ENCODE data around the gene INSL3. TPM values are rescaled to one million over a fixed set of nuclear protein-coding genes. Genes with fewer than 3 reads are reported as not detected.
A peak's percentile ranks its signal among the peaks of the same experiment; 100 is the strongest.

The INSL3 gene
- 0.81 TPM for total RNA-seq

GRCh38 chr19:17821190-17821589 lies at the start of gene INSL3:
INSL3 (minus strand) TSS chr19:17821519; CDS start chr19:17821506, 13 bp downstream.
- no peak for DNase-seq (ENCODE audit: low read depth in 2 of 3, low spot score in 2 of 3)

- DNase-seq (ENCODE audit: low read depth in 2 of 3, low spot score in 2 of 3), result no peak
Measured at GRCh38 chr19:17869114-17869608, 47.8 kb upstream of the INSL3 start.

- DNase-seq (ENCODE audit: low read depth in 2 of 3, low spot score in 2 of 3), result no peak
Measured at GRCh38 chr19:17868669-17869068, 47.4 kb upstream of the INSL3 start.

GRCh38 chr19:17866964-17867486 lies 45.7 kb upstream of the INSL3 start:
- DNase-seq (ENCODE audit: low read depth in 2 of 3, low spot score in 2 of 3), result no peak

- DNase-seq (ENCODE audit: low read depth in 2 of 3, low spot score in 2 of 3), result no peak
Measured at GRCh38 chr19:17866312-17866963, 45.1 kb upstream of the INSL3 start.

GRCh38 chr19:17865364-17866311 lies 44.3 kb upstream of the INSL3 start:
- DNase-seq (ENCODE audit: low read depth in 2 of 3, low spot score in 2 of 3), result no peak

- DNase-seq (ENCODE audit: low read depth in 2 of 3, low spot score in 2 of 3), result no peak
Measured at GRCh38 chr19:17863520-17864182, 42.3 kb upstream of the INSL3 start.

GRCh38 chr19:17862711-17863519 lies 41.6 kb upstream of the INSL3 start:
- no peak for DNase-seq (ENCODE audit: low read depth in 2 of 3, low spot score in 2 of 3)

- DNase-seq (ENCODE audit: low read depth in 2 of 3, low spot score in 2 of 3), result no peak
Measured at GRCh38 chr19:17861542-17862402, 40.5 kb upstream of the INSL3 start.

- no peak for DNase-seq (ENCODE audit: low read depth in 2 of 3, low spot score in 2 of 3)
Measured at GRCh38 chr19:17860993-17861360, 39.7 kb upstream of the INSL3 start.

- no peak for DNase-seq (ENCODE audit: low read depth in 2 of 3, low spot score in 2 of 3)
Measured at GRCh38 chr19:17860331-17860992, 39.1 kb upstream of the INSL3 start.

- peak; percentile 91 to 100 (median 99) for DNase-seq (ENCODE audit: low read depth in 2 of 3, low spot score in 2 of 3)
Measured at GRCh38 chr19:17859533-17860330, 38.4 kb upstream of the INSL3 start, which contains the start of gene RPL18A. RPL18A (plus strand) TSS chr19:17859910; CDS start chr19:17859957, 47 bp downstream.

GRCh38 chr19:17855280-17856152 lies 34.2 kb upstream of the INSL3 start:
- peak; percentile 74 to 83 (median 83) for DNase-seq (ENCODE audit: low read depth in 2 of 3, low spot score in 2 of 3)

- no peak for DNase-seq (ENCODE audit: low read depth in 2 of 3, low spot score in 2 of 3)
Measured at GRCh38 chr19:17854061-17854460, 32.7 kb upstream of the INSL3 start.

GRCh38 chr19:17848595-17849292 lies 27.4 kb upstream of the INSL3 start:
- DNase-seq (ENCODE audit: low read depth in 2 of 3, low spot score in 2 of 3), result peak in 2 of 3 donors; percentile 42 to 81

Measured in hematopoietic multipotent progenitor cell (in vitro differentiated cells).